GM04504 (cell line): Measurements from ENCODE around the gene TRPV4.

Experiments used
- DNase-seq: peaks from one replicate; pipeline ENCODE4 v3.0.0-alpha.2; 2012; ENCODE audit warnings: low read depth

Gene TRPV4

GRCh38 chr12:109804820-109805761, 28.1 kb downstream of the TRPV4 start:
- DNase-seq = peak; percentile 13

GRCh38 chr12:109803678-109804077, 29.5 kb downstream of the TRPV4 start:
- no peak for DNase-seq

DNA sequence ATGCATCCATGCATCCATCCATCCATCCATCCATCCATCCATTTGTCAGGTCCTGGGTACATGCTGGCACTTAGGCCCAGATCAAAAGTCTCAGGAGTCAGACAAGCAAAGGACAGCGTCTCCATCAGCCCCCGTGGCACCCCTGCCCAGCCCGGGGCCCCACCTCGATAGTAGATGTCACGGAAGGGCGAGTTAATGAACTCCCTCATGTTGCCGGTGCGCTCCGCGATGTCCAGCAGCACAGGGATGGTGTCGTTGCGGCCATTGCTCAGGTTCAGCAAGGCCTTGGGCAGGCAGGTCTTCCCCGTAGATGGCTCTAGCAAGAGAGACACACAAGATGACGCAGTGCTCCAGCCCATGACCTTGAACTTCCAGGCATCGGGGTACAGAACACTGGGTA, 30.4 kb downstream of the TRPV4 start:
- DNase-seq = no peak

DNA sequence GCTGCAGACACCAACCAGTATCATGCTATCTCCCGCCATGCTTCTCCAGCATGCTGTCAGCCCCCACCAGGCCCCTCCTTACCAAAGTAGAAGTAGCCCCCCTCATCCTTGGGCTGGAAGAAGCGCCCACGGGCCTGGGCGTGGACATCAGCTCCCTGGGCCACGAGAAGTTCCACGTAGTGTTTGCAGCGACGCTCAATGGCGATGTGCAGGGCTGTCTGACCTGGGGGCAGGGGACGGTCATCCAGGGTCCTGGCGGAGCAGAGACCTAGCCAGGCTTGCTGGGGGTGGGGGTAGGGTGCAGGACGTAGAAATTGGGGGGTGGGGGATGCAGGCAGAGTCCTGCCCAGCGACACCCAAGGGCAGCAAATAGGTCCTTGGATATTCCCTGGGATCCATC, 32.7 kb downstream of the TRPV4 start:
- no peak for DNase-seq

GRCh38 chr12:109798691-109799090, 34.5 kb downstream of the TRPV4 start:
- no peak for DNase-seq

DNA sequence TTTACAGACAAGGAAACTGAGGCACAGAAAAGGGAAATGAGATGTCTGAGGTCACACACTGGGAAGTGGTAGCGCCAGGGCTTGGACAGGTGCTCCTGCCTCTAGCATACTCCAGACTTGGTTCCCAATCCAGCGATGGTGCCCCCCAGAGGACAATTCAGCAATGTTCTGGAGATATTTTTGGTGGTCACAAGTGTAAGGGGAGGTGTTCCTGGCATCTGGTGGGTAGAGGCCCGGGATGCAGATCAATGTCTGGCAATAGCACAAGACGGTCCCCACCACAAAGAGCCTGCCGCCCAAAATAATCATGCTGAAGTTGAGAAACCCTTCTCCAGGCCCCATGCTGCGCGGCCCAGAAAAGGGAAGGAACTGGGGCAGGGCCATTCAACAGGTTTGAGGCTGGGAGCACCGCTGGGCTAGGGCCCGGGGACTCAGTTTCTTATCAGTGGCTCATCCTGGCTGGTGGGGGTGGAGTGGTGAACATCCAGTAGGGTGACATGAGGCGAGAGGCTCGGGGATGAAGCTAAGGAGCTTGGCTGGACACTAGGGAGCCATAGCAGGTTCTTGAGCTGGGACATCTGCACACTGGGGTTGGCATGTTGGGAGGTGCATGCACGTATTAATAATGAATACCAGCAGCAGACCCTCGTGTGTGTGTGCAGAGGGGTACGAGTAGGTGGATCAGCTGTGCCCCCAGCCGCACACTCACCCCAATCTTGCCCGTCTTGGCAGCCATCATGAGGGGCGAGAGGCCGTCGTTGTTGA, 35.1 kb downstream of the TRPV4 start:
- DNase-seq = no peak

- DNase-seq = no peak
These were observed 37.1 kb downstream of the TRPV4 start for GRCh38 chr12:109796057-109796456.

- peak; percentile 33 for DNase-seq
These were observed 38.2 kb downstream of the TRPV4 start for GRCh38 chr12:109795023-109795422.

- DNase-seq = no peak
These were observed 39.2 kb downstream of the TRPV4 start for GRCh38 chr12:109793826-109794501.

DNA sequence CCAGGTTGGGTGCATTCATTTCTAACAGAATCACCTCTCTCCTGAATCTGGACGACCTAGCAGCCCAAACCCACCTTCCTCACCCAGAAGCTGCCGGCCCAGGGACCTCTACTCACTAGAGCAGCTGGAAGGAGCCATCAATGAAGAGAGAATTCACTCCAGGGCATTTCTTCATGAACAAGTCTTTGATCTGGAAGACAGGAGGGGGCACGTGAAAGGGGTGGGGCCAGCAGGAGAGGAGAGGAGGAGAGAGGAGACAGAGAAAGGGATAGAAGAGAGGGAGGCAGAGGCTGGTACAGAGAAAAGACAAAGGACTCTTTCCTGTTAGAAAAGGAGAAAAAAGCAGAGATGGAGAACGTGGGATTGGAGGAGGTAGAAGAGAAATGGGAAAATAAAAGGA, 39.8 kb downstream of the TRPV4 start:
- DNase-seq = no peak

DNA sequence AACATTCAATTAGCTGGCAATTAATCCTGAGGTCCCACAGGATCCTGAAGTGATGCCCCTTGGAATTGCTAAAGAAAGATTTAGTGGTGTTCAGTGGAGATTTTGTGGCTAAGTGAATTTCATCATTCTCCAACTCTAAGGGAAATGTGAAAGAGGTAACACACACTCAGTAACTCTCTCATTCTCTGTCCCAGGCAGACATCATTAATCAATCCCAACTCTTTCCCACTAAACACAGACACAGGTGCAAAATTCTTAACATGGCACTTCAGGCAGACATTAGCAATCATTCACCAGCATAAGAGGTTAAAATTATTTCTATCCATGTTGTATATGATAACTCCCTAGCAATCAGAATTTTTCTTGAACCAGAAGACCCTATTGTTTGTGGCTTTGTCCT, 40.2 kb downstream of the TRPV4 start:
- DNase-seq = no peak

DNA sequence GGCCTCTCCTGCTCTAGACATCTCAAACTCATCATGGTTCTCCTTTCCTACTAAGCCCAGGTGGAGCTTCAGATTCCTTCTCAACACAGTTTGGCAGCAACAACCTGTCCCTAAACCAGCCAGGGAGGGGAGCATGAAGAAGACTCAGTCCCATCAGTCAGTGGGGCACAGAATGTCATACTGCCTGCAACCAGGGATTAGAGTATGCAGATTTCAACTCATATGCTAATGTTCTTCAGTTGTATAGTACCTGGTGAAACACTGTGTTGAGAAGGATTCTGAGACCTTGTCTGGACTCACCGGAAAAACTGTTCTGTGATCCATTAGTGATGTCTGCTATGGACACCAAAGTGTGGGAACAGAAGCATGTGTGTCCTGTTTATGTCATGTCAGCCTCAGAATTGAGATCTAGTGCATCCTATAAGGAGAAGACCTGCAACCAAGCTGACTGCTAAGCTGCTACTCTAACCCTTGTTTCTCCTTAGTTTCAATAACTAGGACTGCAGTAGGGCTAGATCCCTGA, 43.6 kb downstream of the TRPV4 start:
- no peak for DNase-seq

GRCh38 chr12:109786799-109787198, 46.4 kb downstream of the TRPV4 start:
- no peak for DNase-seq

DNA sequence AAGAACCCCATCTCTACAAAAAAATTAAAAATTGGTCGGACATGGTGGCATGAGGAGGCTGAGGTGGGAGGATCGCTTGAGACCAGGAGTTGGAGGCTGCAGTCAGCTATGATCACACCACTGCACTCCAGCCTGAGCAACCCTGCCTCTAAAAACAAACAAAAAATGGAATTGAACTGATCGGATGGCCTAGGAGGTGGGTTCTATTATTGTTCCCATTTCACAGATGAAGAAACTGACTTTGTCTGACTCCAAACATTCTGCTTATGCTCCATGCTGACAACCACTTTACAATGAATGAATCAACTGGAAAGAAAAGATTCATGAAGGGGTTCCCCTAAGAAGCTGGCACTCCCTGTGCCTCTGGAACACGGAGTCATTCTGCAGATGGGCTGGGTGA, 47.3 kb downstream of the TRPV4 start:
- no peak for DNase-seq

DNA sequence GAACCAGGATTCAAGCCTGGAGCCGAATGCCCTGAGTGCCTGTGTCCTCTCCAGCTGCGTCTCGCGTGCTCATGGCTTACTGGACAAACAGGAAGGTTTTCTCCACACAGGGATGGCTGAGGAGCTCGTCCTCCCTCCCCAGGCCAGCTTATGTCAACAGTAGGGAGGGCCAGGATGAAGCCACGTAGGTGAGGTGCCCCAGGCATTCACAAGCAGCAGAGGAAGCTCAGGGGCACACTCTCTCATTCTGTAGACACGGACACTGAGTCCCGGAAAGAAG, 49.3 kb downstream of the TRPV4 start:
- DNase-seq = no peak

DNA sequence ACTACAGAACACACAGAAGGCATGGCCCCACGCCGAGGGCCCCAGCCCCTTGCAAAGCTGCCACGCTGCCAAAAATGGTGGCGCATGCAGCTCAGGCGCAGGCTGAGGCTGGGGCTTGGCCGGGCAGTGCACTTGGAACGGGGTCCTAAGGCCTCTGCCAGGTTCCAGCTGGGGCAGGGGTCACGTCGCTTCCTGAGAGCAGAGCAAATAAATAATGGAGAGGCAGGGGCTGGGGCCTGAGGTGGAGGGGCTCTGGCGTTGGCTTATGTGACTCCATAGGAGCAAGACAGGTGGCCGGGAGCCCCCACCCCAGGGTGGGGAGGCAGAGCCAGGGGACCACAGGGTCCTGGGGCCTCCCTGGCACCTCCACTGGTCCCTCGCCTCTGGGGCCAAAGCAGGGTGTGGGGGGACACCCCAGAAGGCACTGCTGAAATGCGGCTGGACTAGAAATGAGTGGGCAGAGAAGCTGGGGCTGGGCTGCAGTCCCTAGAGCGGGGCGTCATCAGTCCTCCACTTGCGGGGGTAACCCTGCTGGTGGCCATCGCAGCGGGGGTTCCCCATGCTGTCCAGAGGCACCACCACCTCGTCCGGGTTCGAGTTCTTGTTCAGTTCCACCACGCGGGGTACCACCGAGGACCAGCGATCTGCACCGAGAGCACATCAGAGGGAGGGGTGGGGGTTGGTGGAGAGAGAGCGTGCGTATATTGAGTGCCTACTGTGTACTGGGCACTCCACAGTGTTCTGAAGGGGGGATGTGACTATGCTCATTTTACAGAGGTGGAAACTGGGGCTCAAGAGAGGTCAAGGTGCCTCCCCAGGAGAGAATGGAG, 49.8 kb downstream of the TRPV4 start:
- DNase-seq = no peak

GRCh38 chr12:109782326-109782703, 50.9 kb downstream of the TRPV4 start:
- no peak for DNase-seq

DNA sequence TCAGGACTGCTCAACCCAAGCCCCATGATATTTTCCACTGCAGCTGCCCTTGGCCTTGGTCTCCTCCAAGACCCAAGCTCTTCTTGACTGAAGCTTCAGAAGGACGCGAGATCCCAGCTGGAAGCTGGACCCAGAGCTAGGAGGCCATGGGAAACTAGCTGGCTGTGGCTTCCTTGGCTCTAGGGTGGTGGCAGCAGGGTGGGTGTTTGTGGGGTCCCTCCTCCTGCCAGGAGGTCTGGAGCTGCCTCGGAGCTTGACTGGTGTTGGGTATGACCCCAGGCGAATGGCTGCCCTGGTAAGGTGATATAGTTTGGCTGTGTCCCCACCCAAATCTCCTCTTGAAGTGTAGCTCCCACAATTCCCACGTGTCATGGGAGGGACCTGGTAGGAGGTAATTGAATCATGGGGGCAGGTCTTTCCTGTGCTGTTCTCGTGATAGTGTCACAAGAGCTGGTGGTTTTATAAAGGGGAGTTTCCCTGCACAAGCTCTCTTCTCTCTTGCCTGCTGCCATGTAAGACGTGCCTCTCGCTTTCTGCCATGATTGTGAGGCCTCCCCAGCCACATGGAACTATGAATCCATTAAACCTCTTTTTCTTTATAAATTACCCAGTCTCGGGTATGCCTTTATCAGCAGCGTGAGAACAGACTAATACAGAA, 51.4 kb downstream of the TRPV4 start:
- no peak for DNase-seq

- no peak for DNase-seq
These were observed 53.8 kb downstream of the TRPV4 start for GRCh38 chr12:109779382-109779781.

- no peak for DNase-seq
These were observed 54.5 kb downstream of the TRPV4 start for GRCh38 chr12:109778684-109779083.

GRCh38 chr12:109777544-109777943, 55.7 kb downstream of the TRPV4 start:
- DNase-seq = peak; percentile 10
